Thyroid gland (tissue), 4 donors: ENCODE measurements around the gene ETFRF1. TPM values are rescaled to one million over a fixed set of nuclear protein-coding genes. Genes with fewer than 3 reads are reported as not detected.

ENCODE experiments used
- DNase-seq, 2 donors: peaks; one replicate each; pipeline ENCODE4 v3.0.0-alpha.2; 2019
- H3K27ac ChIP-seq, 3 donors: fragments of 200-600 bp; sonication (generic); 1 replicate in 2 of 3; 2 replicates in 1 of 3; pipeline ENCODE4 v1.5.1; 2016 to 2019; ENCODE audit warnings: mild to moderate bottlenecking in 1 of 3, moderate library complexity in 1 of 3
- H3K27me3 ChIP-seq: fragments of 200-600 bp; sonication (generic); one replicate; pipeline ENCODE4 v1.5.1; 2019
- H3K36me3 ChIP-seq, 2 donors: fragments of 200-600 bp; sonication (generic); one replicate each; pipeline ENCODE4 v1.5.1; 2016 to 2019
- H3K4me1 ChIP-seq, 2 donors: fragments of 200-600 bp; sonication (generic); one replicate each; pipeline ENCODE4 v1.5.1; 2017 to 2019
- H3K4me3 ChIP-seq, 3 donors: fragments of 200-600 bp; sonication (generic); replicated peaks in 1 of 3; 1 replicate in 2 of 3; 2 replicates in 1 of 3; pipeline ENCODE4 v1.5.1; 2016; ENCODE audit warnings: mild to moderate bottlenecking in 1 of 3
- H3K9me3 ChIP-seq: fragments of 200-600 bp; sonication (generic); one replicate; pipeline ENCODE4 v1.5.1; 2017
- CTCF ChIP-seq, 6 experiments: fragments of 200-600 bp in 3 of 6; fragments of 450-650 bp in 3 of 6; sonication (generic) in 3 of 6; IDR thresholded peaks; one replicate each; pipeline ENCODE4 v1.5.1; 2016 to 2019; ENCODE audit warnings: antibody characterized with exemption in 6 of 6, mild to moderate bottlenecking in 2 of 6, inconsistent platforms in 1 of 6, moderate library complexity in 1 of 6
- POLR2A ChIP-seq, 2 donors: fragments of 450-650 bp; IDR thresholded peaks; one replicate each; pipeline ENCODE4 v1.6.1; 2017; ENCODE audit warnings: antibody characterized with exemption in 2 of 2, mild to moderate bottlenecking in 2 of 2, moderate library complexity in 1 of 2
- WGBS, 2 donors: methylation state at CpG; one replicate each; pipeline ENCODE4 v1.1.5; 2017; 5-methylcytosine and 5-hydroxymethylcytosine counted together
- intact Hi-C: fragments of 100-400 bp; cut with DNase I; formaldehyde crosslinking; loops from one replicate; pipeline ENCODE4 v1.15.1; 2023
- total RNA-seq, 4 donors: library from RNA; depleted of rRNA; stranded (reverse); fragments of >200 nt; gene quantifications; one replicate each; pipeline ENCODE4 v1.2.3, GENCODE V29; 2016

The ETFRF1 gene
- total RNA-seq, 4 donors from 2014 or later, result 65.4 to 80.7 (median 75.9) TPM

DNA sequence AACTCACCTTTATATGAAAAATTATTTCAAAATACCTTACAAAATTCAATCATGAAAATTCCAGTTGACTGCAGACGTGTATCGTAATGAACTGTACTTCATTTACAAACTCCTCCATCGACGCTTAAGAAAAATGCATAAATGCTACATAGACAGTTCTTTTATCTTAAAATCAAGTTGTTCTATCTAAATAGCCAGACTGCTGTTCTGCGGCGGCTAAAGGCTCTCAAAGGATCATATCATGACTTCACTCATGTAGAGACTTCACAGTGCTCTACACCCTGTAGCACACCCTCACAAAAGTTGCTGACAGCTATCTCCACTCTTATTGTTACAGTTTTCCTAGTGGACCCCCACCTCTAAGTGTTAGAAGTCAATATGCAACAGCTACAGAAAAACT lies 50.5 kb downstream of the ETFRF1 start:
- H3K9me3 ChIP-seq, result no peaks in the 10 kb centered on the region
- H3K4me3 ChIP-seq, result no peak overlapping the region
- H3K36me3 ChIP-seq, result no peaks in the 10 kb centered on the region
- intact Hi-C loops, result no loop called here
- TF ChIP-seq POLR2A (IDR thresholded peaks at IDR 0.05) (no peak), CTCF (IDR thresholded peaks at IDR 0.05) (no peak)
- no peaks in the 10 kb centered on the region for H3K27me3 ChIP-seq
- peaks cover 3 to 4% of the 10 kb centered on the region in 2 donors for H3K4me1 ChIP-seq
- no peak overlapping the region for H3K27ac ChIP-seq
- DNase-seq, result no peak
- WGBS, 2 donors, result 95 to 96% methylated on average over 6 of the region's 6 CpGs

DNA sequence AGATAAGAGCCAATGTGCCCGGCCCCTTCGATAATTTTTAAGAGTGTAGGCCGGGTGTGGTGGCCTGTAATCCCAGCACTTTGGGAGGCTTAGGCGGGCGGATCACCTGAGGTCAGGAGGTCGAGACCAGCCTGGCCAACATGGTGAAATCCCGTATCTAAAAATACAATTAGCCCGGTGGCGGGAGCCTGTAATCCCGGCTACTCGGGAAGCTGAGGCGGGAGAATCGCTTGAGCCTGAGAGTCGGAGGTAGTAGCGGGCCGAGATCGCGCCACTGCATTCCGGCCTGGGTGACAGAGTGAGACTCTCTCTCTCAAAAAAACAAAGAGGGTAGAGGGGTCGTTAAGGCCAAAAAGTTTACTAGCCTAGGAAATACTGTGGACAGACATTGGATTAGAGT lies 53.1 kb downstream of the ETFRF1 start:
- Histone ChIP-seq H3K4me1 (peaks cover 3 to 4% of the 10 kb centered on the region in 2 donors), H3K27ac (no peak overlapping the region), H3K36me3 (no peaks in the 10 kb centered on the region), H3K9me3 (no peaks in the 10 kb centered on the region), H3K4me3 (no peak overlapping the region), H3K27me3 (no peaks in the 10 kb centered on the region)
- intact Hi-C loops, result no loop called here
- WGBS, 2 donors, result 96% methylated on average over 20 of the region's 20 CpGs
- DNase-seq, result no peak
- TF ChIP-seq CTCF (IDR thresholded peaks at IDR 0.05), result no peak
- no peak for TF ChIP-seq POLR2A (IDR thresholded peaks at IDR 0.05)

GRCh38 chr12:25248732-25249131 lies 53.7 kb downstream of the ETFRF1 start:
- Histone ChIP-seq H3K36me3 (no peaks in the 10 kb centered on the region), H3K27ac (no peak overlapping the region), H3K4me3 (no peak overlapping the region), H3K4me1 (peaks cover 3 to 4% of the 10 kb centered on the region in 2 donors), H3K27me3 (no peaks in the 10 kb centered on the region), H3K9me3 (no peaks in the 10 kb centered on the region)
- DNase-seq, result no peak
- 93 to 95% methylated on average over 1 of the region's 1 CpG for WGBS, 2 donors
- intact Hi-C loops, result no loop called here
- no peak for TF ChIP-seq POLR2A (IDR thresholded peaks at IDR 0.05)
- no peak for TF ChIP-seq CTCF (IDR thresholded peaks at IDR 0.05)

DNA sequence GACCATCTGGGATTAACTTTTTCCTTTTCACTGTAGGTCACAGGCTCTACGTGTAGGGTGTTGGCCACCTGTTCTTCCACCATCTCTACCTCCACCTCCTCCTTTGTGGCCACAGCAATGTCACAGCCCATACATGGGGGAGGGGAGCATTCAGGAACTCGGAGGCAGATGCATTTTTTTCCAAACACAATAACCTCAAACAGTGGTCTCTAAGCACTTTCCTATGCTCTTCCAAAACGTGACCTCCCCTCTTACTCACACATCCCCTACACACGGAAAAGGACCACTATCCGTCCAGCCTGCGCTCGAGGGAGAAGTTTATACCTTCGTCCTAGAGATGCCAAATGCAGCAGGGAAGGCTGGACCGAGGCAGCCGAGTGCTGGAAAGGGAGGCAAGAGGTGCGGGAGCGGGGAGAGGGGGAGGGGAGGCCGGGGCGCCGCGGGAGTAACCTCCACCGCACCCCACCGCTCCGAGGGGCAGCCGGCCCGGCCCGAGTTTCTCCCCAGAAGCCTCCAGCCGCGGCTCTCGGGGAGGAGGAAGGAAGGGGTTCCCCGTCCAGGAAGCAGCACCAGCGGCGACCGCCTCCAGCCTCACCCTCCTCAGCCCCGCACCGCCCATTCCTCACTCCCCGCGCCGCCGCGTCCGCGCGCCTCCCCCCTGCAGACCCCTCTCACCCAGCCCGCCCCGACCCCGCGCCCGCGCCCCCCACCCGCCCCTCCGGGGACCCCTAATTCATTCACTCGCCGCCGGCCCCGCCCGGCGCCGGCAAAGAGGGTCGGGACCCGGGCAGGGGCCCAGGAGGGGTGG lies 55.1 kb downstream of the ETFRF1 start:
- no peaks in the 10 kb centered on the region for H3K27me3 ChIP-seq
- H3K36me3 ChIP-seq, result no peaks in the 10 kb centered on the region
- TF ChIP-seq CTCF (IDR thresholded peaks at IDR 0.05), result no peak
- TF ChIP-seq POLR2A (IDR thresholded peaks at IDR 0.05), result no peak
- peak overlapping the region; percentile 85 to 98 (median 87) for H3K27ac ChIP-seq
- H3K4me1 ChIP-seq, result peaks cover 3 to 4% of the 10 kb centered on the region in 2 donors
- intact Hi-C loops, result loop anchor here (5.0 kb wide), 1 partner anchor 132 kb away; no protein-coding TSS in a partner anchor
- DNase-seq, result peak; percentile 41 to 52
- H3K9me3 ChIP-seq, result no peaks in the 10 kb centered on the region
- H3K4me3 ChIP-seq, result peak overlapping the region; percentile 2 to 100 (median 83)
- WGBS, 2 donors, result 1% methylated on average over 12 to 26 of the region's 56 CpGs
